Panc1 (cell line): ENCODE results near the gene FGF4. TPM values are rescaled to one million over a fixed set of nuclear protein-coding genes. Genes with fewer than 3 reads are reported as not detected.

Experiments used
- ATAC-seq: fragments of 200-7000 bp; cut with Tn5 transposase; 2 replicates; pipeline ENCODE4 v1.9.1; 2020; ENCODE audit warnings: mild to moderate bottlenecking, moderate library complexity
- BruUV-seq: library from RNA; stranded (reverse); fragments of 400-500 nt; replicated peaks from 2 replicates; lab custom pipeline; 2021; lab: Mats Ljungman, UMichigan
- CTCF ChIA-PET: fragments of 300-600 bp; sonication (Branson Sonifier 250); formaldehyde crosslinking; loops from one replicate; lab custom pipeline; 2022; ENCODE audit warnings: antibody characterized with exemption; lab: Charles Lee
- POLR2A ChIA-PET: fragments of 300-600 bp; sonication (Branson Sonifier 250); formaldehyde crosslinking; loops from one replicate; lab custom pipeline; 2022; ENCODE audit warnings: antibody characterized with exemption; lab: Charles Lee
- DNase-seq: peaks from one replicate; pipeline ENCODE4 v3.0.0-alpha.2; 2010; ENCODE audit warnings: low read depth, low spot score
- H3K27ac ChIP-seq: 2 replicates; pipeline ENCODE4 v1.5.1; 2011; ENCODE audit warnings: mild to moderate bottlenecking, low read length, inconsistent platforms
- H3K27me3 ChIP-seq: fragments of 200-500 bp; sonication (Bioruptor generic); 2 replicates; pipeline ENCODE4 v1.6.0; 2014; ENCODE audit warnings: low read length, inconsistent platforms; ENCODE audit not compliant: control insufficient read depth, insufficient read depth
- H3K36me3 ChIP-seq: fragments of 200-500 bp; sonication (Bioruptor generic); 2 replicates; pipeline ENCODE4 v1.5.1; 2014; ENCODE audit warnings: inconsistent platforms, mild to moderate bottlenecking, low read length, moderate library complexity; ENCODE audit not compliant: control insufficient read depth, insufficient read depth
- H3K4me1 ChIP-seq: 2 replicates; pipeline ENCODE4 v1.5.1; 2011; ENCODE audit warnings: inconsistent platforms, mild to moderate bottlenecking, low read length, moderate library complexity; ENCODE audit not compliant: control insufficient read depth, insufficient read depth
- H3K4me3 ChIP-seq, 2 experiments: 2 replicates each; pipeline ENCODE4 v1.5.1; 2011 to 2012; ENCODE audit warnings: low read depth in 2 of 2, low read length in 2 of 2, mild to moderate bottlenecking in 2 of 2, inconsistent platforms in 1 of 2, moderate library complexity in 1 of 2
- H3K9me3 ChIP-seq: fragments of 200-500 bp; sonication (Bioruptor generic); 2 replicates; pipeline ENCODE4 v1.5.1; 2014; ENCODE audit warnings: low read depth, mild to moderate bottlenecking, inconsistent platforms, low read length, moderate library complexity; ENCODE audit not compliant: control insufficient read depth, insufficient read depth
- POLR2AphosphoS5 ChIP-seq: IDR thresholded peaks from 2 replicates; pipeline ENCODE4 v1.6.1; 2012; ENCODE audit warnings: mild to moderate bottlenecking, low read depth, low read length, moderate library complexity
- SIN3A ChIP-seq: IDR thresholded peaks from 2 replicates; pipeline ENCODE4 v1.6.1; 2012; ENCODE audit warnings: low read depth, mild to moderate bottlenecking, low read length, moderate library complexity, borderline replicate concordance; ENCODE audit not compliant: insufficient read depth
- TCF7L2 ChIP-seq: IDR thresholded peaks from 2 replicates; pipeline ENCODE4 v1.6.1; 2011; ENCODE audit warnings: mild to moderate bottlenecking, low read depth, low read length, inconsistent platforms
- in situ Hi-C: cut with HindIII; loops from 2 replicates; pipeline ENCODE4 v1.10.0; 2016; ENCODE audit warnings: low sequenced_read_pairs, low pct_unique_long_range_greater_than_20kb
- intact Hi-C: fragments of 100-400 bp; cut with micrococcal nuclease; formaldehyde crosslinking; loops from one replicate; pipeline ENCODE4 v1.10.0; 2022; ENCODE audit not compliant: unreplicated experiment
- total RNA-seq: library from RNA; stranded (reverse); gene quantifications from one replicate; pipeline ENCODE4 v1.2.1, GENCODE V29; 2021; ENCODE audit not compliant: unreplicated experiment
- TF ChIP-seq, protein P1 (sequence below): fragments of 450-650 bp; IDR thresholded peaks from 2 replicates; pipeline ENCODE4 v1.5.1; 2017; ENCODE audit warnings: mild to moderate bottlenecking
- TF ChIP-seq, protein P2 (sequence below), 2 experiments: IDR thresholded peaks; 2 replicates each; pipeline ENCODE4 v1.6.1; 2011 to 2012; ENCODE audit warnings: low read depth in 2 of 2, control low read depth in 1 of 2, low read length in 1 of 2, mild to moderate bottlenecking in 1 of 2, moderate library complexity in 1 of 2; ENCODE audit not compliant: insufficient read depth in 1 of 2

FGF4 gene
- total RNA-seq, 1 experiment from 2014 or later, result not detected

DNA sequence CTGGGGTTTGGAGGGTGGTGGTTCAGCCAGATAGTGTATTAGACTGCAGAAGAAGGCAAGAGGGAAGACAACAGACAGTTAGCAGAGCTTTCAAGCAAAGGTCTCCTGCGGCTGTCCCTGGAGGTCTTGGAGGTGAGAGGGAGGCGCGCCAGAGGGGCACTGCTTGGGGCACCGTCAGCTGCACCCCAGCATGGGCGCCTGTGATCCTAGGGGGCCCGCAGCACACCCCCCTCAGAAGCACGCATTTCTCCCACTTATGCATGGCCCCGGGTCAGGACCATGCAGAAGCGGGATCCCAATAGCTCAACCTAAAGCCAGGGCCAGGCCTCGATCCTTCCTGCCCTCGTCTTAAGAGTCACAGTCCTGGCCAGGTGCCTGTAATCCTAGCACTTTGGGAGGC is 26.5 kb downstream of the FGF4 start:
- H3K4me1 ChIP-seq, result no peaks in the 10 kb centered on the region
- no peak for DNase-seq
- no peaks in the 10 kb centered on the region for H3K9me3 ChIP-seq
- intact Hi-C loops (no loop called here), in situ Hi-C loops (no loop called here)
- H3K4me3 ChIP-seq, result no peak overlapping the region
- POLR2A ChIA-PET, result no interaction called here
- no TSS peak for BruUV-seq
- no peak for ATAC-seq
- no peak overlapping the region for H3K27ac ChIP-seq
- CTCF ChIA-PET, result no interaction called here
- H3K36me3 ChIP-seq, result no peaks in the 10 kb centered on the region
- no peaks in the 10 kb centered on the region for H3K27me3 ChIP-seq
- TF ChIP-seq TCF7L2 (no peak), POLR2AphosphoS5 (no peak), SIN3A (no peak)
- TF ChIP-seq, protein P1, sequence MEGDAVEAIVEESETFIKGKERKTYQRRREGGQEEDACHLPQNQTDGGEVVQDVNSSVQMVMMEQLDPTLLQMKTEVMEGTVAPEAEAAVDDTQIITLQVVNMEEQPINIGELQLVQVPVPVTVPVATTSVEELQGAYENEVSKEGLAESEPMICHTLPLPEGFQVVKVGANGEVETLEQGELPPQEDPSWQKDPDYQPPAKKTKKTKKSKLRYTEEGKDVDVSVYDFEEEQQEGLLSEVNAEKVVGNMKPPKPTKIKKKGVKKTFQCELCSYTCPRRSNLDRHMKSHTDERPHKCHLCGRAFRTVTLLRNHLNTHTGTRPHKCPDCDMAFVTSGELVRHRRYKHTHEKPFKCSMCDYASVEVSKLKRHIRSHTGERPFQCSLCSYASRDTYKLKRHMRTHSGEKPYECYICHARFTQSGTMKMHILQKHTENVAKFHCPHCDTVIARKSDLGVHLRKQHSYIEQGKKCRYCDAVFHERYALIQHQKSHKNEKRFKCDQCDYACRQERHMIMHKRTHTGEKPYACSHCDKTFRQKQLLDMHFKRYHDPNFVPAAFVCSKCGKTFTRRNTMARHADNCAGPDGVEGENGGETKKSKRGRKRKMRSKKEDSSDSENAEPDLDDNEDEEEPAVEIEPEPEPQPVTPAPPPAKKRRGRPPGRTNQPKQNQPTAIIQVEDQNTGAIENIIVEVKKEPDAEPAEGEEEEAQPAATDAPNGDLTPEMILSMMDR, result no peak
- TF ChIP-seq, protein P2, sequence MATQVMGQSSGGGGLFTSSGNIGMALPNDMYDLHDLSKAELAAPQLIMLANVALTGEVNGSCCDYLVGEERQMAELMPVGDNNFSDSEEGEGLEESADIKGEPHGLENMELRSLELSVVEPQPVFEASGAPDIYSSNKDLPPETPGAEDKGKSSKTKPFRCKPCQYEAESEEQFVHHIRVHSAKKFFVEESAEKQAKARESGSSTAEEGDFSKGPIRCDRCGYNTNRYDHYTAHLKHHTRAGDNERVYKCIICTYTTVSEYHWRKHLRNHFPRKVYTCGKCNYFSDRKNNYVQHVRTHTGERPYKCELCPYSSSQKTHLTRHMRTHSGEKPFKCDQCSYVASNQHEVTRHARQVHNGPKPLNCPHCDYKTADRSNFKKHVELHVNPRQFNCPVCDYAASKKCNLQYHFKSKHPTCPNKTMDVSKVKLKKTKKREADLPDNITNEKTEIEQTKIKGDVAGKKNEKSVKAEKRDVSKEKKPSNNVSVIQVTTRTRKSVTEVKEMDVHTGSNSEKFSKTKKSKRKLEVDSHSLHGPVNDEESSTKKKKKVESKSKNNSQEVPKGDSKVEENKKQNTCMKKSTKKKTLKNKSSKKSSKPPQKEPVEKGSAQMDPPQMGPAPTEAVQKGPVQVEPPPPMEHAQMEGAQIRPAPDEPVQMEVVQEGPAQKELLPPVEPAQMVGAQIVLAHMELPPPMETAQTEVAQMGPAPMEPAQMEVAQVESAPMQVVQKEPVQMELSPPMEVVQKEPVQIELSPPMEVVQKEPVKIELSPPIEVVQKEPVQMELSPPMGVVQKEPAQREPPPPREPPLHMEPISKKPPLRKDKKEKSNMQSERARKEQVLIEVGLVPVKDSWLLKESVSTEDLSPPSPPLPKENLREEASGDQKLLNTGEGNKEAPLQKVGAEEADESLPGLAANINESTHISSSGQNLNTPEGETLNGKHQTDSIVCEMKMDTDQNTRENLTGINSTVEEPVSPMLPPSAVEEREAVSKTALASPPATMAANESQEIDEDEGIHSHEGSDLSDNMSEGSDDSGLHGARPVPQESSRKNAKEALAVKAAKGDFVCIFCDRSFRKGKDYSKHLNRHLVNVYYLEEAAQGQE (IDR thresholded peaks at IDR 0.05; ENCODE audit: insufficient read depth in 1 of 2, low read depth in 2 of 2, low read length in 1 of 2), result no peak

DNA sequence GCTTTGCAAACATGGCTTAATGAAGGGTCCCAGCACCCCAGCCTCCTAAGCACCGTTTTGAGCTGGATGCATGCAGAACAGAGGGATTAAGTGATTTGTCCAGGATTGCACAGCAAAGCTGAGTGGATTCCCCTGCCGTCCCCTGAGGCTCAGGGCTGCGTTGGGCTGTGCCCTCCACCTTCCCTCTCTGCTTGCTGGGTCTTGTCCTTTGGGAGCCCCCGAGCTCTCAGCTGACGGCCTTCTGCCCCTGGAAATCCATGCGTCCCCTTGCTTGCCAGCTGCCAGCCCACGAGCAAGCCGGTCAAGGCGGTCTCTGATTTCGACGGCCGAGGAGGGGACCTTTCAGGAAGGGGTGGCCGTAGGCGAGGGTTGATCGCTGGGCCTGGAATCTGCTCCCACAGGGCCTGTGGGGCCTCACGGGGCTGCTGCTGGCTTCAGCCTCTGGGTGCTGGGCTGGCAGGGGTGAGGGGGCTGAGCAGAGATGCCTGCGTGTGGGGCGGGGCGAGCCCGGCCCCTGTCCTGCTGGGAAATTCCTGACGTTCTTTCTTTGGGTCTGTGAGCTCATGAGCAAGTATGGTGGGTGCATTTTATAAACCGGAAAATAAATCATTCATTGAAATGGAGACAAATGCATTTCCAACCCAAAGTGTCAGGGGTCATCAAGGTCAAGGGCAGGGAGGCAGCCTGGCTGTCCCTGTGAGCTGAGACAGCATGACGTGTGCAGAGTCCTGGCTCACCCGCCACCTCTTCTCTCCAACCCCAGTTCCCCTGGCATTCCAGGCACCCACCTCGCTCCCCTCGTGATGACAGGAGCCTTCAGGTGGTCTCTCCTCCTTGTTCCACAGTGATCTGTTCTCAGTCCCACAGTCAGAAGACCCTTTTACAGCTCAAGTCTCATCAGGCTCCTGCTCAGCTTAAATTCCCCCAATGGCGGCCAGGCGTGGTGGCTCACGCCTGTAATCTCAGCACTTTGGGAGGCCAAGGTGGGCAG is 28.1 kb downstream of the FGF4 start:
- ChIA-PET POLR2A (interaction anchor here (0.6 to 0.7 kb wide), 2 partner anchors 39 to 537 kb away, joined by 3 to 6 read pairs; no protein-coding TSS in a partner anchor), CTCF (no interaction called here)
- Histone ChIP-seq H3K4me1 (no peaks in the 10 kb centered on the region), H3K9me3 (no peaks in the 10 kb centered on the region), H3K36me3 (no peaks in the 10 kb centered on the region), H3K27me3 (no peaks in the 10 kb centered on the region), H3K4me3 (no peak overlapping the region), H3K27ac (no peak overlapping the region)
- BruUV-seq, result no TSS peak
- in situ Hi-C loops, result no loop called here
- no peak for DNase-seq
- intact Hi-C loops, result no loop called here
- TF ChIP-seq TCF7L2 (no peak), POLR2AphosphoS5 (no peak), SIN3A (no peak)
- TF ChIP-seq, protein P2 (IDR thresholded peaks at IDR 0.05; ENCODE audit: insufficient read depth in 1 of 2, low read depth in 2 of 2, low read length in 1 of 2), result no peak
- TF ChIP-seq, protein P1, result no peak
- ATAC-seq, result no peak
